Adrenal gland (tissue), 12 donors: Measurements from ENCODE around the gene ZDHHC14. TPM values are rescaled to one million over a fixed set of nuclear protein-coding genes. Genes with fewer than 3 reads are reported as not detected.
"Not testable (repeated sequence)": the region's sequence is repeated elsewhere in the genome, so short reads cannot be mapped to it uniquely, and the experiment has no call there.

Source experiments
- DNase-seq, 7 donors: peaks; one replicate each; pipeline ENCODE4 v3.0.0-alpha.2; 2019 to 2020
- H3K27ac ChIP-seq, 5 donors: fragments of 200-600 bp; sonication (generic) in 4 of 5; 1 replicate in 3 of 5; 2 replicates in 2 of 5; pipeline versions ENCODE4 v1.5.1 to v1.8.0; 2016 to 2020; ENCODE audit warnings: mild to moderate bottlenecking in 1 of 5
- H3K27me3 ChIP-seq: fragments of 200-600 bp; 2 replicates; pipeline ENCODE4 v1.8.0; 2021
- H3K36me3 ChIP-seq, 2 donors: fragments of 200-600 bp; replicated peaks in 1 of 2; 1 replicate in 1 of 2; 2 replicates in 1 of 2; pipeline versions ENCODE4 v1.5.1 to v1.8.0; 2018 to 2022
- H3K4me1 ChIP-seq, 2 donors: fragments of 200-600 bp; replicated peaks in 1 of 2; 1 replicate in 1 of 2; 2 replicates in 1 of 2; pipeline versions ENCODE4 v1.5.1 to v1.8.0; 2018 to 2021
- H3K4me3 ChIP-seq, 4 donors: fragments of 200-600 bp; sonication (generic) in 3 of 4; one replicate each; pipeline ENCODE4 v1.5.1; 2016 to 2018
- H3K9me3 ChIP-seq, 3 donors: fragments of 200-600 bp; sonication (generic) in 1 of 3; replicated peaks in 1 of 3; 1 replicate in 2 of 3; 2 replicates in 1 of 3; pipeline versions ENCODE4 v1.5.1 to v1.8.0; 2016 to 2021
- POLR2A ChIP-seq, 2 donors: fragments of 450-650 bp; IDR thresholded peaks; one replicate each; pipeline ENCODE4 v1.6.1; 2017; ENCODE audit warnings: antibody characterized with exemption in 2 of 2, mild to moderate bottlenecking in 2 of 2, moderate library complexity in 1 of 2
- WGBS, 4 donors: extraction: QIAGEN DNeasy Blood & Tissue Kit in 2 of 4; methylation state at CpG; one replicate each; pipeline versions ENCODE4 v1.1.5 to v1.1.7; 2013 to 2017; 5-methylcytosine and 5-hydroxymethylcytosine counted together
- intact Hi-C, 2 donors: fragments of 100-400 bp; cut with DNase I; formaldehyde crosslinking; loops; one replicate each; pipeline versions ENCODE4 v1.14.1 to v1.15.0; 2022 to 2023
- polyA plus RNA-seq, 3 donors: library from polyadenylated mRNA; stranded (reverse); fragments of 200-250 nt in 2 of 3; fragments of 350-450 nt in 1 of 3; fragmentation: Illumina TruSeq in 1 of 3; extraction: RNeasy Lipid Tissue Mini Kit (QIAGEN cat#74804) in 1 of 3; gene quantifications; one replicate each; pipeline ENCODE4 v1.2.3, GENCODE V29; 2013 to 2014
- total RNA-seq, 9 donors: library from RNA; depleted of rRNA in 4 of 9; stranded (reverse); fragments of >200 nt in 4 of 9; fragments of 120-200 nt in 1 of 9; fragmentation: NEBNext Ultra II Directional in 1 of 9; extraction: Animal tissue kit (Norgen Biotek cat#: 25700) in 1 of 9; gene quantifications; one replicate each; pipeline versions ENCODE4 v1.1.0 to v1.2.4, GENCODE V29; 2013 to 2023
- TF ChIP-seq, protein P1 (sequence below), 6 experiments: fragments of 450-650 bp in 4 of 6; fragments of 200-600 bp in 2 of 6; sonication (generic) in 1 of 6; IDR thresholded peaks; 1 replicate in 5 of 6; 2 replicates in 1 of 6; pipeline versions ENCODE4 v1.5.1 to v1.8.0; 2016 to 2021; ENCODE audit warnings: antibody characterized with exemption in 6 of 6, mild to moderate bottlenecking in 2 of 6, moderate library complexity in 1 of 6
- donor health status: healthy with polysubstance abuse.
- donor health status: Bipolar disorder and iron deficiency.
- donor health status: DM: yes; HTN: yes; CAD: no.
- donor health status: DM: no; HTN: no; CAD: no.
- donor health status: DM: no; HTN: no; CAD: no.
- donor health status: DM: yes; HTN: yes; CAD: no.

ZDHHC14 gene
- total and polyA plus RNA-seq, 12 donors, result 3.8 to 14.3 (median 8.8) TPM

DNA sequence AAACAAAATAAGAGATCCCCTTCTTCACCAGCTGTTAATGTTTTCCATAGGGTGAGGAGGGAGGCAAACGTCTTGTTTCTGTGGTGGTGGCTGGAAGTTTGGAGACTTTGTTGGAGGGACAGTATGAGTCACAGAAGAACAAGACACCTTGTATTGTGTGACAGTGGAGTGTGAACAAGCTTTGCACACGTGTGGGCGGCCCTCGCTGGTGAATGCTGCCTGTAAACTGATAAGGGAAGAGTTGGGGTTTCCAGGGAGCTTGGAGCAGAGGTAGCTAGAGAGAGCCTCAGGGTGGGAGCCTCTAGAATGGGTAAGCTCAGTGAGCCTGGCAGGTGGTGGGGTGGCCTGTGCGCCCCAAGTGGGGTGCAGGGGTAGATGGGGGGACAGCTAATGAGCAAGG is 78.3 kb downstream of the ZDHHC14 start:
- no peak for TF ChIP-seq POLR2A (IDR thresholded peaks at IDR 0.05)
- intact Hi-C loops, result no loop called here
- 84 to 88% (median 86%) methylated on average over 5 of the region's 5 CpGs for WGBS, 4 donors

DNA sequence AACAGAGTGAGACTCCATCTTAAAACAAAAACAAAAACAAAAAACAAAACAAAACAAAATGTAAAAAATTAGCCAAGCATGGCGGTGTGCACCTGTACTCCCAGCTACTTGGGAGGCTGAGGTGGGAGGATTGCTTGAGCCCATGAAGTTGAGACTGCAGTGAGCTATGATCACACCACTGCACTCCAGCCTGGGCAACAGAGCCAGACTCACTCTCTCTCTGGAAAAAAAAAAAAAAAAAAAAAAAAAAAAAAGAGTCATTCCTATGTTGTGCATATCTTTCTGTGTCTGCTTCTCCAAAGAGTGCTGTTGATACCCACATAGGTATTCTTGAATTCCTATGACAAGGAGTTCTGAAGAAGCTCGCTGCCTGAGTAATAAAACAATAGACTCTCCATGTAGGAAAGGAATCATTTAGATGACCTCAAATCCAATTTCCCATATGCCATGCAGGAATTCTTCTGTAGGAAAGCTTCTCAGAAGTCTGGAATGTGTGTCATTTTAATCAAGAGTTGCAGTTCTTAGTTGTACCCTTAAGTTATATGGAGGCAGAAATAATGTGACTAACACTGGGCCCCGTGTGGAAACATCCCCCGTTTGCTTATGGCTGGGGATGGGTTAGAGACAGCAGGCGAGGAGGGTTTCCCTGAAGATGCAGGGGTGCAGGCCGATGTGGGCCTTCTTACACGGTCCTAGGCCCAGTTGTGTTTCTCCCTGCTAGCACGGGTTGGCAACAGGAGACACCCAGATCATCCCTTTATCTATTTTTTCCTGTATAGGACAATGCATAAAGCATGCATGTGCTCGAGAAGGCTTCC is 79.4 kb downstream of the ZDHHC14 start:
- Histone ChIP-seq H3K27me3 (no peaks in the 10 kb centered on the region), H3K9me3 (no peaks in the 10 kb centered on the region), H3K27ac (peak overlapping the region in 2 of 5 donors; percentile 3 to 68), H3K4me1 (no peaks in the 10 kb centered on the region), H3K36me3 (no peaks in the 10 kb centered on the region), H3K4me3 (no peak overlapping the region)
- intact Hi-C loops, result no loop called here
- 84 to 90% (median 87%) methylated on average over 9 of the region's 9 CpGs for WGBS, 4 donors
- no peak for TF ChIP-seq POLR2A (IDR thresholded peaks at IDR 0.05)
- TF ChIP-seq, protein P1, sequence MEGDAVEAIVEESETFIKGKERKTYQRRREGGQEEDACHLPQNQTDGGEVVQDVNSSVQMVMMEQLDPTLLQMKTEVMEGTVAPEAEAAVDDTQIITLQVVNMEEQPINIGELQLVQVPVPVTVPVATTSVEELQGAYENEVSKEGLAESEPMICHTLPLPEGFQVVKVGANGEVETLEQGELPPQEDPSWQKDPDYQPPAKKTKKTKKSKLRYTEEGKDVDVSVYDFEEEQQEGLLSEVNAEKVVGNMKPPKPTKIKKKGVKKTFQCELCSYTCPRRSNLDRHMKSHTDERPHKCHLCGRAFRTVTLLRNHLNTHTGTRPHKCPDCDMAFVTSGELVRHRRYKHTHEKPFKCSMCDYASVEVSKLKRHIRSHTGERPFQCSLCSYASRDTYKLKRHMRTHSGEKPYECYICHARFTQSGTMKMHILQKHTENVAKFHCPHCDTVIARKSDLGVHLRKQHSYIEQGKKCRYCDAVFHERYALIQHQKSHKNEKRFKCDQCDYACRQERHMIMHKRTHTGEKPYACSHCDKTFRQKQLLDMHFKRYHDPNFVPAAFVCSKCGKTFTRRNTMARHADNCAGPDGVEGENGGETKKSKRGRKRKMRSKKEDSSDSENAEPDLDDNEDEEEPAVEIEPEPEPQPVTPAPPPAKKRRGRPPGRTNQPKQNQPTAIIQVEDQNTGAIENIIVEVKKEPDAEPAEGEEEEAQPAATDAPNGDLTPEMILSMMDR (IDR thresholded peaks at IDR 0.05), result no peak
- DNase-seq, result no peak

More for the DNA sequence above, 78.3 kb downstream of the ZDHHC14 start:
- Histone ChIP-seq H3K27ac (no peak overlapping the region), H3K4me3 (no peak overlapping the region), H3K36me3 (no peaks in the 10 kb centered on the region), H3K9me3 (no peaks in the 10 kb centered on the region), H3K4me1 (no peaks in the 10 kb centered on the region), H3K27me3 (no peaks in the 10 kb centered on the region)
- no peak for DNase-seq

DNA sequence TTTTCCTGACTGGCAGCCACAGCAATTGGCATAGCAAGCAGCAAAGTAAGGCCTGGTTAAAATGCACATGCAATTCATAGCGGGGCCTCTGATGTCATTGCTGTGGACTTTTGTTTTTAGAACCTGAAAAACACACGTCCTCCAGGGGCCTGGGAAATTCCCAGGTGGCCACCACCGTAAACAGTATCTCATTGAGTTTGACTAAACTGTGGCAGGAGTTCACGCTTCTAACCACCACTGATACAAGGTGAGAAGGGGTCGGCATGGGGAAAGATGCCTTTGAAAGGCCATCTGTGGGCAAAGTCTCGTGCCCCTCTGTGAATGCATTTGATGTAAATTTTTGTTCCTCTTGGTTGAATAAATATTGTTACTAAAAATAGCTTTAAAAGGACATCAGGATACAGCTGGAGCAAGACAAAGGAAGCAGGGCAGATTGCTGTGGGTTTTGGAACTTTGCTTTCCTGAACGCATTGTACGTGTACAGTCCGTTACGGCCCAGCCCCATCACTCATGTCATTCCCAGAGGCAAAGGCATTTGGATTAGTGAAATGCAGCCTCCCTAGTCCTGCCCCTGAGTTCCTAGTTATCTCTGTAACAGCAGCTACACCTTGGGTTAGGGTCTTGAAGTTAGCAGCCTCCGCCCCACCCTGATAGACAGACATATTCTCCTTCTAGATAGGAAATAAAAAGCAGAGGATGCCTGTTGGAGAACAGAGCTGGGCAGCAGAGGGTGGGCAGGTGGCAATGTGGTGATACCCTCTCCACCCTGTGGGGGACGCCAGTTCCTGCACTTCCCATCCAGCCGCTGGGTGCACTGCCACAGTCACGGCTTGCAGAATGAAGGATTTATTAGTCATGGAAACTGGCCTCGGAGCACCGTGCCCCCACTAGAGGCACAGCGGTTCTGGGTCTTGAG is 80.3 kb downstream of the ZDHHC14 start:
- Histone ChIP-seq H3K27me3 (no peaks in the 10 kb centered on the region), H3K4me3 (no peak overlapping the region), H3K27ac (peak overlapping the region in 2 of 5 donors; percentile 3 to 68), H3K36me3 (no peaks in the 10 kb centered on the region), H3K4me1 (no peaks in the 10 kb centered on the region), H3K9me3 (no peaks in the 10 kb centered on the region)
- TF ChIP-seq, protein P1 (IDR thresholded peaks at IDR 0.05), result no peak
- no peak for TF ChIP-seq POLR2A (IDR thresholded peaks at IDR 0.05)
- intact Hi-C loops, result no loop called here
- DNase-seq, result peak in 2 of 7 donors; percentile 12 to 30
- 72 to 82% (median 78%) methylated on average over 11 to 17 of the region's 17 CpGs for WGBS, 4 donors

DNA sequence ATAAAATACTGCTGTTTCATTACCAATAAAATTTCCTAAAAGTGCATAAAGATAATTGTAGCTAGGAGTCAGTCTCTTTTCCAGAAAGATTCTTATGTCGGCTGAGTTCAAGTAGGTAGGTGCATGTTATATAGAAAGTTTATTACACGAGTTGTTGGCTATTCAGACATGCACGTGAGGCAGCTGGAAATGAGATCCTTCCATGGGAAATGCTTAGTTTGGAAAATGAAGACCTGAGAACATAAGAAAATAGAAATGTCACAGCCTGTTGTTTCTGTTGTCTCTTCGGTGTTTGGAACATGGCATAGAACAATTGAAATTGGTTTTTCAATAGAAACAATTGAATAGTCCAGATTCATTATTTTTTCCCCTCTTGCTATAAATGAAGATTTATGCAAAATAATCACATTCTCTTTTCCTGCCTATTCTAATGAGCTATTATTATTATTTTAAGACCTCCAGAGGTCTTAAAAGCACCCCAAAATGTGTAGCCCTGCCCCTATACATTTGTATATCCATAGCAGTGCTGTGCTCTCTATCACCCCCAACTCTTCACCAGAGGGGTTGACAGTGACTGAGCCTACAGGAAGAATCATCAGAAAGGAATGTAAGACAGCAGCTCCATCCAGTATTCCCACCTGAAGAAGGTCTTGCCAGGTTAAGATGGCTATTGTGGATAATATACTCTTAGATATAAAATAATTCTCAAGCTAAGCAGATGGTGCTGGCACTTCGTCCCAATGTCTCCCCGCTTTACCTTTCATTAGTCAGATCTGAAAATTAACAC is 82.2 kb downstream of the ZDHHC14 start:
- no peak for TF ChIP-seq POLR2A (IDR thresholded peaks at IDR 0.05)
- TF ChIP-seq, protein P1 (IDR thresholded peaks at IDR 0.05), result no peak

DNA sequence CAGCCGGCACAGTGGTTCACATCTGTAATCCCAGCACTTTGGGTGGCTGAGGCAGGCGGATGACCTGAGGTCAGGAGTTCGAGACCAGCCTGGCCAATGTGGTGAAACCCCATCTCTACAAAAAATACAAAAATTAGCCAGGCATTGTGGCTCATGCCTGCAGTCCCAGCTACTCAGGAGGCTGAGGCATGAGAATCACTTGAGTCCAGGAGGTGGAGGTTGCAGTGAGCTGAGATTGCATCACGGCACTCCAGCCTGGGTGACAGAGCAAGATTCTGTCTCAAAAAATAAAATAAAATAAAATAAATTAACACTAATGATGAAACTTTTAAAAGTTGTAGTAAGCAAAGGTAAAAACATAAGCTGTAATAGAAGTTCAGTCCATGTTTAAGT is 82.7 kb downstream of the ZDHHC14 start:
- H3K36me3 ChIP-seq, intact Hi-C loops, DNase-seq, H3K4me3 ChIP-seq, H3K27me3 ChIP-seq, H3K27ac ChIP-seq, H3K9me3 ChIP-seq, H3K4me1 ChIP-seq: not testable (repeated sequence)
- WGBS, 4 donors, result 96 to 99% (median 97%) methylated on average over 4 of the region's 4 CpGs

More for the DNA sequence above, 82.2 kb downstream of the ZDHHC14 start:
- 88 to 97% (median 92%) methylated on average over 6 of the region's 6 CpGs for WGBS, 4 donors
- intact Hi-C loops, result no loop called here
- Histone ChIP-seq H3K9me3 (no peaks in the 10 kb centered on the region), H3K4me1 (no peaks in the 10 kb centered on the region), H3K27me3 (no peaks in the 10 kb centered on the region), H3K4me3 (no peak overlapping the region), H3K27ac (no peak overlapping the region), H3K36me3 (no peaks in the 10 kb centered on the region)
- DNase-seq, result no peak
